ENCODE data around the gene SCAPER.
A peak's percentile ranks its signal among the peaks of the same experiment; 100 is the strongest.

Gene SCAPER

GRCh38 chr15:76868740-76869139, 36.4 kb downstream of the SCAPER start:
- no peak for DNase-seq (ENCODE audit: low read depth, low spot score)
- no peak overlapping the region for H3K4me3 ChIP-seq (ENCODE audit: low read depth, low read length)
- TF ChIP-seq CTCF (IDR thresholded peaks at IDR 0.05; ENCODE audit: low read depth, low read length) = no peak
- in situ Hi-C loops (cut with HindIII; ENCODE audit: low sequenced_read_pairs) = no loop called here

- H3K4me3 ChIP-seq (ENCODE audit: low read depth, low read length) = no peak overlapping the region
- TF ChIP-seq CTCF (IDR thresholded peaks at IDR 0.05; ENCODE audit: low read depth, low read length) = peak; percentile 61
- DNase-seq (ENCODE audit: low read depth, low spot score) = peak; percentile 56
- in situ Hi-C loops (cut with HindIII; ENCODE audit: low sequenced_read_pairs) = no loop called here
Measured at GRCh38 chr15:76866716-76867321, 38.3 kb downstream of the SCAPER start.

GRCh38 chr15:76866008-76866407, 39.1 kb downstream of the SCAPER start:
- DNase-seq (ENCODE audit: low read depth, low spot score) = no peak
- no peak for TF ChIP-seq CTCF (IDR thresholded peaks at IDR 0.05; ENCODE audit: low read depth, low read length)
- in situ Hi-C loops (cut with HindIII; ENCODE audit: low sequenced_read_pairs) = no loop called here
- no peak overlapping the region for H3K4me3 ChIP-seq (ENCODE audit: low read depth, low read length)

- no peak for TF ChIP-seq CTCF (IDR thresholded peaks at IDR 0.05; ENCODE audit: low read depth, low read length)
Measured at GRCh38 chr15:76865548-76865991, 39.6 kb downstream of the SCAPER start.

GRCh38 chr15:76864586-76864985, 40.6 kb downstream of the SCAPER start:
- no peak overlapping the region for H3K4me3 ChIP-seq (ENCODE audit: low read depth, low read length)
- TF ChIP-seq CTCF (IDR thresholded peaks at IDR 0.05; ENCODE audit: low read depth, low read length) = no peak
- DNase-seq (ENCODE audit: low read depth, low spot score) = no peak
- in situ Hi-C loops (cut with HindIII; ENCODE audit: low sequenced_read_pairs) = no loop called here

More at GRCh38 chr15:76865548-76865991, 39.6 kb downstream of the SCAPER start:
- in situ Hi-C loops (cut with HindIII; ENCODE audit: low sequenced_read_pairs) = no loop called here
- H3K4me3 ChIP-seq (ENCODE audit: low read depth, low read length) = no peak overlapping the region
- DNase-seq (ENCODE audit: low read depth, low spot score) = no peak

GRCh38 chr15:76863693-76864092, 41.4 kb downstream of the SCAPER start:
- no peak for DNase-seq (ENCODE audit: low read depth, low spot score)
- TF ChIP-seq CTCF (IDR thresholded peaks at IDR 0.05; ENCODE audit: low read depth, low read length) = no peak
- in situ Hi-C loops (cut with HindIII; ENCODE audit: low sequenced_read_pairs) = no loop called here
- H3K4me3 ChIP-seq (ENCODE audit: low read depth, low read length) = no peak overlapping the region

Data from astrocyte of the spinal cord (primary cell).